ENCODE data around the gene CCNY.

CCNY gene

DNA sequence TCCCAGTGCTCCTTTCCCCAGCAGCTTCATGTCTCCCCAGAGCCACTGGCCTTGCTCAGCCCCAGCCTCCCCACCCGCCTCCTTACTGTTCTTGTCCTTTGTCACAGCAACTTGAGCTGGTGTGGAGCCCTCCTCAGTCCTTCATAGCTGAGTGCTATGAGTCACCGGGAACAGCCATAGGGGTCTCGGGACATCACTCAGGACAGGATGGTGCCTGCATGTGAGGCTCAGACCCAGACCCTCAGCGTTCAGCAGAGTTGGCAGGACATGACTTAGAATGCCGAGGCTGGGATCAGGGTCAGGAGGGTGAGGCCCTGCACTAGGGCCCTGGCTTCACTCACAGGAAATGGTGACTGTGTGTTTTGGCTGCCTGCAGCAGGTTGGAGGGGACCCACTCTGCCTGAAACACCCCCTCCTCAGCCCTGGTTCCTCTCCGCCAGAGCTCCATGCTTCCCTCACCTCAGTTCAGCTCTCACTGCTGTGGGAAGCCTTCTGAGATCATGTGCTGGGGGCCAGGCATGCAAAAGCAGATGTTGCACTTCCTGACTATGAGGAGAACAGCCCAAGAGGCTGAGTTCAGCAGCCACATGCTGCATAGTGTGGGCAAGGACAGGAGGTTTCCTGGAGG, 228.1 kb downstream of the CCNY start:
- TF ChIP-seq, protein P1, sequence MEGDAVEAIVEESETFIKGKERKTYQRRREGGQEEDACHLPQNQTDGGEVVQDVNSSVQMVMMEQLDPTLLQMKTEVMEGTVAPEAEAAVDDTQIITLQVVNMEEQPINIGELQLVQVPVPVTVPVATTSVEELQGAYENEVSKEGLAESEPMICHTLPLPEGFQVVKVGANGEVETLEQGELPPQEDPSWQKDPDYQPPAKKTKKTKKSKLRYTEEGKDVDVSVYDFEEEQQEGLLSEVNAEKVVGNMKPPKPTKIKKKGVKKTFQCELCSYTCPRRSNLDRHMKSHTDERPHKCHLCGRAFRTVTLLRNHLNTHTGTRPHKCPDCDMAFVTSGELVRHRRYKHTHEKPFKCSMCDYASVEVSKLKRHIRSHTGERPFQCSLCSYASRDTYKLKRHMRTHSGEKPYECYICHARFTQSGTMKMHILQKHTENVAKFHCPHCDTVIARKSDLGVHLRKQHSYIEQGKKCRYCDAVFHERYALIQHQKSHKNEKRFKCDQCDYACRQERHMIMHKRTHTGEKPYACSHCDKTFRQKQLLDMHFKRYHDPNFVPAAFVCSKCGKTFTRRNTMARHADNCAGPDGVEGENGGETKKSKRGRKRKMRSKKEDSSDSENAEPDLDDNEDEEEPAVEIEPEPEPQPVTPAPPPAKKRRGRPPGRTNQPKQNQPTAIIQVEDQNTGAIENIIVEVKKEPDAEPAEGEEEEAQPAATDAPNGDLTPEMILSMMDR (conservative IDR thresholded peaks at IDR 0.05; ENCODE audit: control insufficient read depth, insufficient read depth, low read depth, low read length): no peak
- peak; percentile 58 for DNase-seq (ENCODE audit: low read depth)
- H3K4me3 ChIP-seq (ENCODE audit: control insufficient read depth, low read depth, low read length): no peak overlapping the region

DNA sequence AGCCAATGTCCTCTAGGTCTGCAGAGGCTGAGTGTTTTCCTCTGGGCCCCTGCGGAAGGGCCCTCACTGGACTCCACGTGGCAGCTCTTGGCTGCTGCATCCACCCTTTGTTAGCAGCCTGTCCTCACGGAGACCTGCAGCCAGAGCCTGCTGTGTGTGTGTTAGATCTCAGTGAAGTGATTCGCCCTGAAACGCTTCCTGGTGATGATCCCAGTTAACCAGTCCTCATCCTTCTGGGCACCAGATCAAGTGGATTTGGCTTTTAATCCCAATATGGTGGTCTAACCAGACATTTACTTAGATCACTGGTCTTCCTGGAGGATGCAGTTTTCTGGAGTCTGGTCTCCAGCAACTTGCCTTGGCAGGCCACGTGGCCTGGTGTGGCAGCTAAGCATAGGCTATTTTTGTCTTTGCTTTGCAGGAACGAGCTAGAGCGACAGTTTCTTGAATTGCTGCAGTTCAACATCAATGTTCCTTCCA, 229.3 kb downstream of the CCNY start:
- TF ChIP-seq, protein P1 (conservative IDR thresholded peaks at IDR 0.05; ENCODE audit: control insufficient read depth, insufficient read depth, low read depth, low read length): no peak
- peak; percentile 69 for DNase-seq (ENCODE audit: low read depth)
- no peak overlapping the region for H3K4me3 ChIP-seq (ENCODE audit: control insufficient read depth, low read depth, low read length)

DNA sequence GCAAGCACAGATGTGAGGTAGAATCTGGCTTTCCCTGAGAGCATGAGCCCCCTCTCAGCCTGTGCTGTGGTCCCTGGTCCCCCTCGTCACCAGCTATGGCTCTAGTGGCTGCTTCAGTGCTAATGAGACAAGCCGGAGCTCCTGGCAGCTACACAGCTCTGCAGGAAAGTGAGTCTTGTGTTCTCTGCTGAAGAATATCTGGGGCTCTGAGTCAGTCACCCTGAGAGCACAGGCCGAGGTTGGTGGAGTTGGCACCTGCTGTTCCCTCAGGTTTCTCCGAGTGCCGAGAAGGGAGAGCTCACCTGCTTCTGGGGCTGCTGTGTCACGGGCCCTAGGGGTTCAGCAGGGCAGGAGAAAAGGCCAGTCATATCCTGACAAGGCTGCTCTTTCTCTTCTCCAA, 231.6 kb downstream of the CCNY start:
- H3K4me3 ChIP-seq (ENCODE audit: control insufficient read depth, low read depth, low read length): no peak overlapping the region
- TF ChIP-seq, protein P1 (conservative IDR thresholded peaks at IDR 0.05; ENCODE audit: control insufficient read depth, insufficient read depth, low read depth, low read length): no peak
- DNase-seq (ENCODE audit: low read depth): no peak

DNA sequence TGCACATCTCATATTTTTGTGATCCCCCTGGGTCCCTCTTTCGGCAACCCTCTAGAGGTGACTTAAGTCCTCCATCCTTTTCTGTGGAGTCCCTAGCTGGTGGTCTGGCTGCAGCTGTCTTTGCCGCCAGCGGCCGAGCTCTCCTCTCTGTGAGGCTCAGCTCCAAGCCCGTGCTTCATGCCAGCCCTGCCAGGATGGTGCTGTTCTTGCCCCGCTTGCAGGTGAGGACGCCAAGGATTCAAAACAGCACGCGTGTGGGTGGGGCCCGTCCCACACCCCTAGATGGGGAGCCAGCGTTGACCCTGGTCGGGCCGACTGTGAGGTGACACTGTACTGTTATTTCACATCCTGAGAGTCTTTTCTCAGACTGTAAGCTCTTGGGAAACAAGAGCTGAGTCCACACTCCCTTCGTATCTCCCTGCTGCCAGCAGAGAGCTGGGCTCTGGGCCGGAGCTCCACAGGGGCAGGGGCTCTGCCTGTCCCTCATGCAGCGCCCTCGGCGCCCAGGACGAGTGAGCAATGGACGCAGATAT, 232.2 kb downstream of the CCNY start:
- no peak for DNase-seq (ENCODE audit: low read depth)
- H3K4me3 ChIP-seq (ENCODE audit: control insufficient read depth, low read depth, low read length): no peak overlapping the region
- TF ChIP-seq, protein P1 (conservative IDR thresholded peaks at IDR 0.05; ENCODE audit: control insufficient read depth, insufficient read depth, low read depth, low read length): no peak

DNA sequence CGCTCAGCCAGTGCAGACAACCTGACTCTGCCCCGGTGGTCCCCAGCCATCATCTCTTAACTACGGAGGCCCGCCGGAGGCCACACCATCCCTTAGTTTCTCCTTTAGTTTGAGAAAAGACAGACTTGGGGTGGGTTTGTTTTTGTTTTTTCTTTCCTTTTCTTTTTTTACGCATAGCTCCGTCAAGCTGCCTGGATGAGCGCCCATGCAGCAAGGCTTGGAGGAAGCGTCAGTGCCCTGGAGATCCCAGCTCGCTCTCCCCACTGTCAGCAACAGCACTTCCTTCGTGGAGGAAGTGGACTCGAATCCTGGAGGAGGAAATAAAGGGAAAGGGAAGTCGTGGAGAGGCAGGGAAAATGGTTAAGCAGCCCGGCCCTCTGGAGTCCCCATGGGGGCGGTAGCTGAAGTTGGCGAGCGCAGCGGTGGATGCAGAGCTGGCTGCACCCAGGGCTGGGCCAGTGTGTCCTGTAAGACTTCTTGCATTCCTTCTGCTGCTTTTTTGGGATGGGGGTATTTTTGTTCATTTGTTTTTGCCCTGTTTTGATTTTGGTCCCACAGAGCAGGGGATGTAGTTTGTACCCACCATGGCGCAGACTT, 232.9 kb downstream of the CCNY start:
- TF ChIP-seq, protein P1 (conservative IDR thresholded peaks at IDR 0.05; ENCODE audit: control insufficient read depth, insufficient read depth, low read depth, low read length): no peak
- no peak for DNase-seq (ENCODE audit: low read depth)
- no peak overlapping the region for H3K4me3 ChIP-seq (ENCODE audit: control insufficient read depth, low read depth, low read length)

DNA sequence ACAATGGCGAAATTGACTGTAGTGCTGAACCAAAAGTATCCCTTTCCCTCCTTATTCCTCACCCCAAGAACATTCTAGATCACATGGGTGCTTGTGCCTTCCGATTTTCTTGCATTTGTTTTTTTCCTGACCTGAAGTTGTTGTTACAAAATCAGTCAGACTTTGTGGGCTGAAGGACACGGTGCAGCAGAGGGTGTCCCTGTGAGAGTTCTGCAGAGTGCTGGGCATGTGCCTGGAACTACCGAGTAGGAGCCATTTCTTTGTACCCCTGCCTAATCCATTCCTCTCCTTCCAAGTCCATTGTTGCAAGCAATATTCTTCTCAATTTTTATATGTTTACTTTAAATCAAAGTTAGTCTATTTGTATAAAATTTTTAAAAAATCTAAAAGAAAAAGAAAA, 233.5 kb downstream of the CCNY start:
- no peak for DNase-seq (ENCODE audit: low read depth)
- no peak overlapping the region for H3K4me3 ChIP-seq (ENCODE audit: control insufficient read depth, low read depth, low read length)
- TF ChIP-seq, protein P1 (conservative IDR thresholded peaks at IDR 0.05; ENCODE audit: control insufficient read depth, insufficient read depth, low read depth, low read length): no peak
